GM11168 (cell line): ENCODE results near the gene PSG5.
"Not testable (repeated sequence)": the region's sequence is repeated elsewhere in the genome, so short reads cannot be mapped to it uniquely, and the experiment has no call there.

Experiments
- in situ Hi-C: fragments of 300-500 bp; cut with MboI; formaldehyde crosslinking; loops from one replicate; pipeline ENCODE4 v1.12.0; 2022; ENCODE audit warnings: low sequenced_read_pairs; ENCODE audit not compliant: unreplicated experiment

PSG5 gene

GRCh38 chr19:43192381-43193155 is 6.2 kb upstream of the PSG5 start:
- in situ Hi-C loops = not testable (repeated sequence)

- in situ Hi-C loops = not testable (repeated sequence)
These were observed 1.8 kb upstream of the PSG5 start for GRCh38 chr19:43188092-43188491.

GRCh38 chr19:43181869-43182771 is 4.2 kb downstream of the PSG5 start:
- in situ Hi-C loops = not testable (repeated sequence)

- in situ Hi-C loops = not testable (repeated sequence)
These were observed 6.7 kb downstream of the PSG5 start for GRCh38 chr19:43179569-43180147.

GRCh38 chr19:43178577-43178976 is 7.8 kb downstream of the PSG5 start:
- in situ Hi-C loops = not testable (repeated sequence)

GRCh38 chr19:43165906-43166305 is 20.4 kb downstream of the PSG5 start:
- in situ Hi-C loops = not testable (repeated sequence)

- in situ Hi-C loops = not testable (repeated sequence)
These were observed 23.2 kb downstream of the PSG5 start for GRCh38 chr19:43163135-43163534.

GRCh38 chr19:43162261-43162660 is 24.1 kb downstream of the PSG5 start:
- in situ Hi-C loops = not testable (repeated sequence)

GRCh38 chr19:43152214-43152613 is 34.1 kb downstream of the PSG5 start:
- in situ Hi-C loops = no loop called here

- in situ Hi-C loops = not testable (repeated sequence)
These were observed 36.5 kb downstream of the PSG5 start for GRCh38 chr19:43149788-43150187.

GRCh38 chr19:43148233-43148632 is 38.1 kb downstream of the PSG5 start:
- in situ Hi-C loops = no loop called here

- in situ Hi-C loops = not testable (repeated sequence)
These were observed 44.6 kb downstream of the PSG5 start for GRCh38 chr19:43141763-43142162.

GRCh38 chr19:43132696-43133095 is 53.6 kb downstream of the PSG5 start:
- in situ Hi-C loops = no loop called here

- in situ Hi-C loops = not testable (repeated sequence)
These were observed 55.0 kb downstream of the PSG5 start for GRCh38 chr19:43131281-43131842.

GRCh38 chr19:43129197-43129596 is 57.1 kb downstream of the PSG5 start:
- in situ Hi-C loops = not testable (repeated sequence)

GRCh38 chr19:43127336-43127735 is 59.0 kb downstream of the PSG5 start:
- in situ Hi-C loops = not testable (repeated sequence)

GRCh38 chr19:43126720-43127119 is 59.6 kb downstream of the PSG5 start:
- in situ Hi-C loops = no loop called here

GRCh38 chr19:43124360-43124759 is 62.0 kb downstream of the PSG5 start:
- in situ Hi-C loops = no loop called here

GRCh38 chr19:43120433-43121026 is 65.8 kb downstream of the PSG5 start:
- in situ Hi-C loops = not testable (repeated sequence)

- in situ Hi-C loops = not testable (repeated sequence)
These were observed 66.8 kb downstream of the PSG5 start for GRCh38 chr19:43119526-43119925.
